ENCODE measurements around the gene NOL7. TPM values are rescaled to one million over a fixed set of nuclear protein-coding genes. Genes with fewer than 3 reads are reported as not detected.

Gene NOL7
- total and polyA plus RNA-seq, 2 of the 13 experiments (the other 11 are each of a cell fraction or from before 2014, with no cell fraction given), result 37.8 to 186 TPM

- TF ChIP-seq RNF219 (CRISPR knock-in tag; IDR thresholded peaks at IDR 0.05), result no peak
- peak; percentile 83; the same call in 1 of the 2 replicates for TF ChIP-seq ZNF121 (CRISPR knock-in tag; IDR thresholded peaks at IDR 0.05)
- TF ChIP-seq GTF2F1 (IDR thresholded peaks at IDR 0.05; ENCODE audit: low read length), result no peak
- TF ChIP-seq ISX (CRISPR knock-in tag; conservative IDR thresholded peaks at IDR 0.05), result no peak; the same call in 1 of the 2 replicates
- TF ChIP-seq ZNF337 (CRISPR knock-in tag; IDR thresholded peaks at IDR 0.05; ENCODE audit: borderline replicate concordance, low read depth), result no peak; the same call in 1 of the 2 replicates
- TF ChIP-seq PAWR (CRISPR knock-in tag; IDR thresholded peaks at IDR 0.05; ENCODE audit: borderline replicate concordance), result no peak; the same call in 1 of the 2 replicates
- TF ChIP-seq ZSCAN12 (CRISPR knock-in tag; IDR thresholded peaks at IDR 0.05), result no peak
- peak; percentile 83 for TF ChIP-seq ZNF574 (CRISPR knock-in tag; IDR thresholded peaks at IDR 0.05)
- TF ChIP-seq PTBP1 (IDR thresholded peaks at IDR 0.05; ENCODE audit: low read depth, low read length, poor library complexity, severe bottlenecking), result no peak
- no peak; the same call in 1 of the 2 replicates for TF ChIP-seq HBP1 (CRISPR knock-in tag; IDR thresholded peaks at IDR 0.05; ENCODE audit: low read depth)
- no peak for TF ChIP-seq MLX (CRISPR knock-in tag; IDR thresholded peaks at IDR 0.05)
- TF ChIP-seq HDAC6 (IDR thresholded peaks at IDR 0.05; ENCODE audit: low read depth, low read length), result no peak
- no peak for TF ChIP-seq KLF16 (CRISPR knock-in tag; IDR thresholded peaks at IDR 0.05)
- TF ChIP-seq ZNF740 (CRISPR knock-in tag; IDR thresholded peaks at IDR 0.05), result no peak
- TF ChIP-seq ZNF704 (CRISPR knock-in tag; IDR thresholded peaks at IDR 0.05; ENCODE audit: borderline replicate concordance), result 0 out of 2 replicates have a peak, but pooled peaks have one; percentile 8
- TF ChIP-seq ZBTB42 (CRISPR knock-in tag; IDR thresholded peaks at IDR 0.05), result no peak
- no peak for TF ChIP-seq GATAD2A (CRISPR knock-in tag; IDR thresholded peaks at IDR 0.05)
- no peak for TF ChIP-seq ZBTB10 (CRISPR knock-in tag; IDR thresholded peaks at IDR 0.05; ENCODE audit: borderline replicate concordance)
These were observed 41.0 kb upstream of the NOL7 start (continued) for GRCh38 chr6:13574149-13574570.
